ENCODE results near the gene RBM25.

DNA sequence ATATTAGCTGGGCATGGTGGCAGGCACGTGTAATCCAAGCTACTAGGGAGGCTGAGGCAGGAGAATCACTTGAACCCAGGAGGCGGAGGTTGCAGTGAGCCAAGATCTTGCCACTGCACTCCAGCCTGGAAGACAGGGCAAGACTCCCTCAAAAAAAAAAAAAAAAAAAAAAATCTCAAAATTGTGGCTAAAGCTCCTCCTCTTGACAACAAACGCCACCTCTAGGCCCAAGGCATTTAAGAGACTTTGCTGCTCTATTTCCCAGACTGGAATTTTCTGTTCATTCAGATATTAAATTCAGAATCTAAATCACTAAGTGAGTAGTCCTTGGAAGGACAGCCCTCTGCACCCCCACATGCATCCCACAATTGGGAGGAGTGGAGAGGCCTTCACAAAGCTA is 32.8 kb upstream of the RBM25 start:
- TF ChIP-seq EZH2 (IDR thresholded peaks at IDR 0.05; ENCODE audit: low read depth, unreplicated experiment) (no peak), CTCF (conservative IDR thresholded peaks at IDR 0.05; ENCODE audit: low read depth in 2 of 2) (peak in 1 of 2 experiments; percentile 15; a peak in 2 of 4 replicates), POLR2AphosphoS5 (IDR thresholded peaks at IDR 0.05; ENCODE audit: low read depth) (no peak), REST (IDR thresholded peaks at IDR 0.05; ENCODE audit: unreplicated experiment) (no peak), STAT1 (IDR thresholded peaks at IDR 0.05; ENCODE audit: unreplicated experiment) (no peak), ZNF114 (CRISPR knock-in tag; IDR thresholded peaks at IDR 0.05) (no peak), ZNF331 (CRISPR knock-in tag; IDR thresholded peaks at IDR 0.05; ENCODE audit: low read depth) (no peak), EZH2phosphoT487 (IDR thresholded peaks at IDR 0.05; ENCODE audit: unreplicated experiment) (no peak)
